Astrocyte (in vitro differentiated cells and primary cell): ENCODE measurements around the gene DCANP1. TPM values are rescaled to one million over a fixed set of nuclear protein-coding genes. Genes with fewer than 3 reads are reported as not detected.

Experiments used
- DNase-seq: peaks from one replicate; pipeline ENCODE4 v3.0.0-alpha.2; 2010; ENCODE audit warnings: low read depth
- FAIRE-seq: peaks from 2 replicates; lab custom pipeline; 2011; peaks lifted over from hg19 to GRCh38; lab: Jason Lieb, UNC
- H2AFZ ChIP-seq: 2 replicates; pipeline ENCODE4 v1.6.0; 2012; ENCODE audit warnings: low read depth, low read length, inconsistent platforms
- H3K27ac ChIP-seq: 2 replicates; pipeline ENCODE4 v1.5.1; 2011; ENCODE audit warnings: low read depth, low read length, inconsistent platforms
- H3K27me3 ChIP-seq: 2 replicates; pipeline ENCODE4 v1.6.0; 2011; ENCODE audit warnings: low read length, inconsistent platforms; ENCODE audit not compliant: insufficient read depth
- H3K36me3 ChIP-seq: 2 replicates; pipeline ENCODE4 v1.5.1; 2011; ENCODE audit warnings: low read length, inconsistent platforms; ENCODE audit not compliant: insufficient read depth
- H3K4me1 ChIP-seq: 2 replicates; pipeline ENCODE4 v1.5.1; 2011; ENCODE audit warnings: low read length, inconsistent platforms; ENCODE audit not compliant: insufficient read depth
- H3K4me2 ChIP-seq: 2 replicates; pipeline ENCODE4 v1.6.0; 2012; ENCODE audit warnings: low read length, inconsistent platforms
- H3K4me3 ChIP-seq: 2 replicates; pipeline ENCODE4 v1.5.1; 2011; ENCODE audit warnings: low read depth, mild to moderate bottlenecking, low read length, inconsistent platforms; ENCODE audit not compliant: insufficient read depth
- H3K79me2 ChIP-seq: 2 replicates; pipeline ENCODE4 v1.6.0; 2012; ENCODE audit warnings: mild to moderate bottlenecking, low read length, inconsistent platforms; ENCODE audit not compliant: insufficient read depth
- H3K9ac ChIP-seq: 2 replicates; pipeline ENCODE4 v1.6.0; 2012; ENCODE audit warnings: mild to moderate bottlenecking, low read length, inconsistent platforms
- H3K9me3 ChIP-seq: 2 replicates; pipeline ENCODE4 v1.5.1; 2012; ENCODE audit warnings: low read depth, mild to moderate bottlenecking, low read length, inconsistent platforms; ENCODE audit not compliant: insufficient read depth
- H4K20me1 ChIP-seq: 2 replicates; pipeline ENCODE4 v1.6.0; 2012; ENCODE audit warnings: low read length, inconsistent platforms; ENCODE audit not compliant: insufficient read depth
- H3K27ac Mint-ChIP-seq: one replicate; pipeline ENCODE4 v1.8.0; 2021; ENCODE audit warnings: mild to moderate bottlenecking, mixed read lengths; ENCODE audit not compliant: unreplicated experiment
- H3K27me3 Mint-ChIP-seq: one replicate; pipeline ENCODE4 v1.8.0; 2021; ENCODE audit warnings: low read depth, mixed read lengths; ENCODE audit not compliant: unreplicated experiment
- H3K36me3 Mint-ChIP-seq: one replicate; pipeline ENCODE4 v1.8.0; 2021; ENCODE audit warnings: low read depth, mixed read lengths; ENCODE audit not compliant: unreplicated experiment
- H3K4me1 Mint-ChIP-seq: one replicate; pipeline ENCODE4 v1.8.0; 2021; ENCODE audit warnings: low read depth, mixed read lengths; ENCODE audit not compliant: unreplicated experiment
- H3K4me3 Mint-ChIP-seq: one replicate; pipeline ENCODE4 v1.8.0; 2021; ENCODE audit warnings: mild to moderate bottlenecking, moderate library complexity, mixed read lengths; ENCODE audit not compliant: unreplicated experiment
- H3K9me3 Mint-ChIP-seq: one replicate; pipeline ENCODE4 v1.8.0; 2021; ENCODE audit warnings: mild to moderate bottlenecking, mixed read lengths; ENCODE audit not compliant: unreplicated experiment
- EZH2 ChIP-seq: IDR thresholded peaks from 2 replicates; pipeline ENCODE4 v1.6.1; 2012; ENCODE audit warnings: mild to moderate bottlenecking, low read length, inconsistent platforms; ENCODE audit not compliant: insufficient read depth
- total RNA-seq: library from RNA; stranded (reverse); gene quantifications from 2 replicates; pipeline ENCODE4 v1.2.1, GENCODE V29; 2021
- TF ChIP-seq, protein P1 (sequence below): IDR thresholded peaks from 2 replicates; pipeline ENCODE4 v1.5.1; 2011; ENCODE audit warnings: low read depth, mild to moderate bottlenecking, inconsistent platforms, low read length, moderate library complexity; ENCODE audit not compliant: insufficient read depth

The DCANP1 gene
- total RNA-seq, 1 donor from 2014 or later: not detected

DNA sequence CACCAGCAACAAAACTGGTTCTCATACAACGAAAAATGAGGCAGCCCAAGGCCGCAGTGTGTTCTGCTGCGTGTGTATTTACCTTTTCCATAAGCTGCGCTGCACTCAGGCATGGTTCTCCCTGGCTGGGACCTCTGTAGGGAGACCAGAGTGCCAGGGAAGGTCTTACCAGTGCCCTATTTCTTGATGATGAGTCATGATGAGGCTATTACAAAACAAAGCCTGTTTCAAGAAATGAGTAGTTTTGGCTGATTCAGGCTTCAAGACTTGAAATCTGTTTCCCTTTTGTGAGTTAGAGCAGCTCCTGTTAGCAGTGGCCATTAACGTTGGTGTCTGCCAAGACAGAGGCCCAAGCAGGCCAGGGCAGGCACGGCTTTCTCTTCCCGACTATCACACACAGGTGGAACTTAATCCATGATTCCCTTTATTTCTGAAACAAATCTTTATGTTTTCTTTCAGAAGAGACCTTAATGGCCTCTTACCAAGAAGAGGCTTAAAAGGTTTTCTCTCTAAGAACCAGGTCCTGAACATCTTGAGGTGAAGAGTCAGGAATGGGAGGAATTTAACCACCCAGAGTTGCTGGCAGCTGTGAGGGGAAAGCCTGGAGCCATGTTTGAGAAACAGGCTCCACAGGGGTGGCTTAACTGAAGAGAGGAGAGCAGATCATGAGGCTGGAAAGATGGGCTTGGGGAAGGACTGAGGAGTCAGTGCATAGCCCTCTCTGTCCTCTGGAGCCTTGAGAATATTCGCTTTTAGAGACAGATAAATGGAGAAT is 46.4 kb upstream of the DCANP1 start:
- H3K27ac ChIP-seq: peak overlapping the region; percentile 56

DNA sequence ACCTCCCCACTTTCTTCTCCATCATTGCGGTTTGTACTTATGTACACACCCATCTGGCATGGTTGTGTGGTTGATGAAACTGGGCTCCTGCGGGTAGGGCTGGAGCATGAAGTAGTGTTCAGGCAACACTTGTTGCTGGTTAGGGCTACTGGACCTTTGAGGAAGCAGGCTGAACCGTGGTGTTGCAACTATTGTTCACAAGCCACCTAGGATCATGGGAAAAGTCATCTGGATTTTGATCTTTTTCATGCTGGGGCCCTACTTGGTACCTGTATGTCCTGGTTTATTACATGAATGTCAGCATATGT is 45.1 kb upstream of the DCANP1 start:
- Histone ChIP-seq H4K20me1 (no peaks in the 10 kb centered on the region), H3K4me2 (no peak overlapping the region), H3K79me2 (no peaks in the 10 kb centered on the region), H3K27ac (no peak overlapping the region), H3K9me3 (peaks cover 4% of the 10 kb centered on the region), H3K36me3 (no peaks in the 10 kb centered on the region), H3K4me3 (no peak overlapping the region), H3K9ac (no peak overlapping the region), H3K4me1 (peaks cover 37% of the 10 kb centered on the region), H3K27me3 (peaks cover 33% of the 10 kb centered on the region), H2AFZ (no peak overlapping the region)
- Mint-ChIP-seq H3K27me3 (peaks cover 76% of the 10 kb centered on the region), H3K9me3 (peaks cover 5% of the 10 kb centered on the region), H3K36me3 (peaks cover 3% of the 10 kb centered on the region), H3K27ac (no peak overlapping the region), H3K4me3 (no peak overlapping the region), H3K4me1 (peaks cover 12% of the 10 kb centered on the region)
- DNase-seq (no peak), FAIRE-seq (no peak)
- TF ChIP-seq EZH2: no peak

More for the DNA sequence above, 46.4 kb upstream of the DCANP1 start:
- Histone ChIP-seq H3K36me3 (no peaks in the 10 kb centered on the region), H4K20me1 (no peaks in the 10 kb centered on the region), H3K27me3 (peaks cover 31% of the 10 kb centered on the region), H2AFZ (peak overlapping the region; percentile 35), H3K4me3 (no peak overlapping the region), H3K4me1 (peaks cover 32% of the 10 kb centered on the region), H3K9me3 (peaks cover 4% of the 10 kb centered on the region), H3K79me2 (no peaks in the 10 kb centered on the region), H3K4me2 (peak overlapping the region; percentile 47), H3K9ac (peak overlapping the region; percentile 36)
- H3K4me1 Mint-ChIP-seq: peaks cover 12% of the 10 kb centered on the region
- H3K36me3 Mint-ChIP-seq: peaks cover 3% of the 10 kb centered on the region
- no peak overlapping the region for H3K27ac Mint-ChIP-seq
- no peak for TF ChIP-seq EZH2
- TF ChIP-seq, protein P1, sequence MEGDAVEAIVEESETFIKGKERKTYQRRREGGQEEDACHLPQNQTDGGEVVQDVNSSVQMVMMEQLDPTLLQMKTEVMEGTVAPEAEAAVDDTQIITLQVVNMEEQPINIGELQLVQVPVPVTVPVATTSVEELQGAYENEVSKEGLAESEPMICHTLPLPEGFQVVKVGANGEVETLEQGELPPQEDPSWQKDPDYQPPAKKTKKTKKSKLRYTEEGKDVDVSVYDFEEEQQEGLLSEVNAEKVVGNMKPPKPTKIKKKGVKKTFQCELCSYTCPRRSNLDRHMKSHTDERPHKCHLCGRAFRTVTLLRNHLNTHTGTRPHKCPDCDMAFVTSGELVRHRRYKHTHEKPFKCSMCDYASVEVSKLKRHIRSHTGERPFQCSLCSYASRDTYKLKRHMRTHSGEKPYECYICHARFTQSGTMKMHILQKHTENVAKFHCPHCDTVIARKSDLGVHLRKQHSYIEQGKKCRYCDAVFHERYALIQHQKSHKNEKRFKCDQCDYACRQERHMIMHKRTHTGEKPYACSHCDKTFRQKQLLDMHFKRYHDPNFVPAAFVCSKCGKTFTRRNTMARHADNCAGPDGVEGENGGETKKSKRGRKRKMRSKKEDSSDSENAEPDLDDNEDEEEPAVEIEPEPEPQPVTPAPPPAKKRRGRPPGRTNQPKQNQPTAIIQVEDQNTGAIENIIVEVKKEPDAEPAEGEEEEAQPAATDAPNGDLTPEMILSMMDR: no peak
- DNase-seq (peak; percentile 89), FAIRE-seq (peak; percentile 76)
- H3K9me3 Mint-ChIP-seq: peaks cover 5% of the 10 kb centered on the region
- peaks cover 74% of the 10 kb centered on the region for H3K27me3 Mint-ChIP-seq
- no peak overlapping the region for H3K4me3 Mint-ChIP-seq

DNA sequence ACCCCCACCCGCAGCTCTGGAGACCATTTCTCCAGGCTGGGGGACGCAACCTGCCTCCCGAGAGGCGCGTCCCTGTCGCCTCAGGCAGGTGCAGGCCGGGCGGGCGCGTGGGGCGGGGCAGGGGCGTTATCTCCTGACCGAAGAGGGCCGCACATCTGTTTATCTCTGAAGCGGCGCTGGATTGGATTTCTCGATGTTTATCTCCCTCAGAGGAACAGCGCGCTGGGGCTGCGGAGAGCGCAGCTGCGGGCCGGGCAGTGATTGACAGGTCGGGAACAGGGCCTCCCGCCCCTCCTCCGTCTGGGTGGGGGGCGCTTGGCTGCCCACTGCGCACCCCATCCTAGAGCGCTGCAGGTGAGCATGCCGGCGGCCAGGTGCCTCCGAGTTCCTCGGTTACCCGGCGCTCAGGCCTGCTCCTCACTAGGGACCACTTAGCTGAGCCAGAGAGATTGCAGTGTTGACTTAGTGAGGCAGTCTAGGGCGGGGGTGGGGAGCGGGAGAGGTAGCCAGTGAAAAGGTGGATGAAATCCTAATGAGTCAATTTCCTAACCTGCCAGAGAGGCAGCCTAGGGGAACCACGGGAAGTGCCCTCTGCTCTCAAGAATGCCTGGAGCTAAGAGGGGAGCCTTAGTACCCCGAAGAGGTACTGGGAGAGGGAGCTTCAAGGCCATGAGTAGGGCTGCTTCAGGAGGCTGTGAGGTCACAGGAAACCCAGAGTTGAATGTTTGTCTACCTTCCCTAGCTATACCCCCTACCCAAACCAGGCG is 44.6 kb upstream of the DCANP1 start:
- Histone ChIP-seq H3K79me2 (no peaks in the 10 kb centered on the region), H3K36me3 (no peaks in the 10 kb centered on the region)
- peaks cover 76% of the 10 kb centered on the region for H3K27me3 Mint-ChIP-seq

More for the DNA sequence above, 44.6 kb upstream of the DCANP1 start:
- Mint-ChIP-seq H3K9me3 (peaks cover 2% of the 10 kb centered on the region), H3K27ac (no peak overlapping the region), H3K4me3 (no peak overlapping the region), H3K36me3 (peaks cover 3% of the 10 kb centered on the region), H3K4me1 (peaks cover 12% of the 10 kb centered on the region)
- Histone ChIP-seq H3K4me2 (no peak overlapping the region), H3K9ac (no peak overlapping the region), H3K9me3 (peaks cover 4% of the 10 kb centered on the region), H3K4me3 (no peak overlapping the region), H3K4me1 (peaks cover 37% of the 10 kb centered on the region), H4K20me1 (no peaks in the 10 kb centered on the region), H2AFZ (no peak overlapping the region), H3K27ac (no peak overlapping the region), H3K27me3 (peaks cover 34% of the 10 kb centered on the region)
- peak; percentile 7 for TF ChIP-seq EZH2
- TF ChIP-seq, protein P1: no peak
- DNase-seq (no peak), FAIRE-seq (no peak)
